HepG2 (cell line): ENCODE measurements around the gene GARIN5A. TPM values are rescaled to one million over a fixed set of nuclear protein-coding genes. Genes with fewer than 3 reads are reported as not detected.

ENCODE experiments used
- HNRNPLL ChIP-seq: fragments of 200-400 bp; formaldehyde crosslinking; IDR thresholded peaks from 2 replicates; pipeline ENCODE4 v1.6.1; 2017; ENCODE audit warnings: mild to moderate bottlenecking, low read depth, low read length; ENCODE audit not compliant: poor library complexity, severe bottlenecking
- SIX1 ChIP-seq: sonication (generic); formaldehyde crosslinking; IDR thresholded peaks from 2 replicates; pipeline ENCODE4 v1.4.0; 2020; ENCODE audit warnings: missing genetic modification reagents, borderline replicate concordance
- ZFP37 ChIP-seq: sonication (generic); formaldehyde crosslinking; IDR thresholded peaks from 2 replicates; pipeline ENCODE4 v1.4.0; 2020; ENCODE audit warnings: missing genetic modification reagents, borderline replicate concordance
- ZFP62 ChIP-seq: sonication (generic); formaldehyde crosslinking; IDR thresholded peaks from 2 replicates; pipeline ENCODE4 v1.4.0; 2020; ENCODE audit warnings: missing genetic modification reagents
- ZNF772 ChIP-seq: sonication (generic); formaldehyde crosslinking; IDR thresholded peaks from 2 replicates; pipeline ENCODE4 v1.5.0; 2020; ENCODE audit warnings: mild to moderate bottlenecking, missing genetic modification reagents
- polyA plus RNA-seq, 8 experiments: library from polyadenylated mRNA; depleted of rRNA in 3 of 8; stranded (reverse) in 7 of 8; unstranded in 1 of 8; fragments of >200 nt; fragmentation: Illumina TruSeq in 4 of 8; extraction: Trizol in 4 of 8; gene quantifications; 2 replicates each; pipeline versions ENCODE4 v1.2.1 to v1.2.3, GENCODE V29; 2011 to 2016; ENCODE audit warnings: low read depth in 4 of 8, missing spikeins in 1 of 8, mixed read lengths in 1 of 8; ENCODE audit not compliant: insufficient read depth in 1 of 8
- total RNA-seq, 5 experiments: library from RNA; depleted of rRNA; stranded (reverse); fragments of >200 nt; fragmentation: Illumina TruSeq; extraction: Trizol; gene quantifications; 2 replicates each; pipeline ENCODE4 v1.2.3, GENCODE V29; 2016; ENCODE audit warnings: low read depth in 1 of 5
- TF ChIP-seq, protein P1 (sequence below): sonication (generic); formaldehyde crosslinking; IDR thresholded peaks from 2 replicates; pipeline ENCODE4 v1.4.0; 2020; ENCODE audit warnings: low read depth, missing genetic modification reagents
- TF ChIP-seq, protein P2 (sequence below), 2 experiments: sonication (generic) in 1 of 2; formaldehyde crosslinking in 1 of 2; IDR thresholded peaks; 2 replicates each; pipeline versions ENCODE4 v1.5.1 to v1.6.1; 2011 to 2020; ENCODE audit warnings: borderline replicate concordance in 1 of 2, low read depth in 1 of 2, low read length in 1 of 2, mild to moderate bottlenecking in 1 of 2, missing genetic modification reagents in 1 of 2, moderate library complexity in 1 of 2
- TF ChIP-seq, protein P3 (sequence below): sonication (generic); formaldehyde crosslinking; IDR thresholded peaks from 2 replicates; pipeline ENCODE4 v1.5.0; 2020; ENCODE audit warnings: missing genetic modification reagents
- TF ChIP-seq, protein P4 (sequence below): IDR thresholded peaks from 2 replicates; pipeline ENCODE4 v1.6.1; 2016; ENCODE audit warnings: low read depth, missing genetic modification reagents, missing compliant biosample characterization
- TF ChIP-seq, protein P5 (sequence below): sonication (generic); formaldehyde crosslinking; IDR thresholded peaks from 2 replicates; pipeline ENCODE4 v1.4.0; 2020; ENCODE audit warnings: mild to moderate bottlenecking, low read depth, missing genetic modification reagents

Gene GARIN5A
- total and polyA plus RNA-seq, 2 of the 13 experiments (the other 11 are each of a cell fraction or from before 2014, with no cell fraction given): not detected

DNA sequence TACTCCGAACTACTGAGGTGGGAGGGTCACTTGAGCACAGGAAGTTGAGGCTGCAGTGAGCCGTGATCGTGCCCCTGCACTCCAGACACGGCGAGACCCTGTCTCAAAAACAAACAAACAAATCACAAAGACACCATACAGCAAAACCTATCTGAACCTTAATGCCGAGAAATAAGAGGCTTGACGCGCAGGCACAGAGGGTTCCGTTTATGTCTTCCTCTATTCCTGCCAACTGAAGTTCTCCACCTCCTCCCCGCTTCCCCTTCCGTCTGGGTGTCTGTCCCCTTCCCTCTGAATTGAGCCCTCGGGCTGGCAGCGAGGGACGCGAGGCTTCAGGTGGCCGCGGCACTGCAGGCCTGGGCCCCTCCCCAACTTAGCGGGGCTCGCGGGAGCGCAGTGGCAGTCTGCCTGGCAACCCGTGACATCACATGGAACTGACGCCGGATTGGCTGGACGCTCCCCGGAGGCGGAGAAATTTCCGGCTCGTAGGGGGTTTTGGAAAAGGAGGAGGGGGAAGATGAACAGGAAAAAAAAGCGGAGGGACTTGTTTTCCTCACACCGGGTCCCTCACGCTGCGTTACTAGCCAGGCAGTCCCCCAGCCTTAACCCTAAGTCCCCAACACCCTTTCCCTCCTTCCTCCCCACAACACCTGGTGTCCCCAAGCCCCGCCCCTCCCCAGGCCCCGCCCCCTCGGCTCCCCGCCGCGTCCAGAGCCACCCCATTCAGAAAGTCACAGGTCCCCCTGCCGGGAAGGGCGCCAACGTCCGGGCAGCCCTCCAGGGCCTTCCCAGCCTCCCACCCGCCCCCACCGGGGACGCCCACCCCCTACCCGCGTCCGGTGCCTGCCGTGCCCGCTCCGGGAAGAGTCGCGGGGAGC is 45.1 kb downstream of the GARIN5A start (continued):
- TF ChIP-seq, protein P1, sequence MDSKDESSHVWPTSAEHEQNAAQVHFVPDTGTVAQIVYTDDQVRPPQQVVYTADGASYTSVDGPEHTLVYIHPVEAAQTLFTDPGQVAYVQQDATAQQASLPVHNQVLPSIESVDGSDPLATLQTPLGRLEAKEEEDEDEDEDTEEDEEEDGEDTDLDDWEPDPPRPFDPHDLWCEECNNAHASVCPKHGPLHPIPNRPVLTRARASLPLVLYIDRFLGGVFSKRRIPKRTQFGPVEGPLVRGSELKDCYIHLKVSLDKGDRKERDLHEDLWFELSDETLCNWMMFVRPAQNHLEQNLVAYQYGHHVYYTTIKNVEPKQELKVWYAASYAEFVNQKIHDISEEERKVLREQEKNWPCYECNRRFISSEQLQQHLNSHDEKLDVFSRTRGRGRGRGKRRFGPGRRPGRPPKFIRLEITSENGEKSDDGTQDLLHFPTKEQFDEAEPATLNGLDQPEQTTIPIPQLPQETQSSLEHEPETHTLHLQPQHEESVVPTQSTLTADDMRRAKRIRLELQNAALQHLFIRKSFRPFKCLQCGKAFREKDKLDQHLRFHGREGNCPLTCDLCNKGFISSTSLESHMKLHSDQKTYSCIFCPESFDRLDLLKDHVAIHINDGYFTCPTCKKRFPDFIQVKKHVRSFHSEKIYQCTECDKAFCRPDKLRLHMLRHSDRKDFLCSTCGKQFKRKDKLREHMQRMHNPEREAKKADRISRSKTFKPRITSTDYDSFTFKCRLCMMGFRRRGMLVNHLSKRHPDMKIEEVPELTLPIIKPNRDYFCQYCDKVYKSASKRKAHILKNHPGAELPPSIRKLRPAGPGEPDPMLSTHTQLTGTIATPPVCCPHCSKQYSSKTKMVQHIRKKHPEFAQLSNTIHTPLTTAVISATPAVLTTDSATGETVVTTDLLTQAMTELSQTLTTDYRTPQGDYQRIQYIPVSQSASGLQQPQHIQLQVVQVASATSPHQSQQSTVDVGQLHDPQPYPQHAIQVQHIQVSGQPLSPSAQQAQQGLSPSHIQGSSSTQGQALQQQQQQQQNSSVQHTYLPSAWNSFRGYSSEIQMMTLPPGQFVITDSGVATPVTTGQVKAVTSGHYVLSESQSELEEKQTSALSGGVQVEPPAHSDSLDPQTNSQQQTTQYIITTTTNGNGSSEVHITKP: no peak
- TF ChIP-seq SIX1 (CRISPR knock-in tag): no peak
- TF ChIP-seq, protein P2, sequence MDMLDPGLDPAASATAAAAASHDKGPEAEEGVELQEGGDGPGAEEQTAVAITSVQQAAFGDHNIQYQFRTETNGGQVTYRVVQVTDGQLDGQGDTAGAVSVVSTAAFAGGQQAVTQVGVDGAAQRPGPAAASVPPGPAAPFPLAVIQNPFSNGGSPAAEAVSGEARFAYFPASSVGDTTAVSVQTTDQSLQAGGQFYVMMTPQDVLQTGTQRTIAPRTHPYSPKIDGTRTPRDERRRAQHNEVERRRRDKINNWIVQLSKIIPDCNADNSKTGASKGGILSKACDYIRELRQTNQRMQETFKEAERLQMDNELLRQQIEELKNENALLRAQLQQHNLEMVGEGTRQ (IDR thresholded peaks at IDR 0.05; ENCODE audit: low read depth, low read length): no peak
- TF ChIP-seq, protein P2 (CRISPR knock-in tag; IDR thresholded peaks at IDR 0.05; ENCODE audit: borderline replicate concordance): peak; percentile 37; the same call in 1 of the 2 replicates
- no peak for TF ChIP-seq HNRNPLL
- 0 out of 2 replicates have a peak, but pooled peaks have one; percentile 51 for TF ChIP-seq ZNF772
- TF ChIP-seq, protein P3, sequence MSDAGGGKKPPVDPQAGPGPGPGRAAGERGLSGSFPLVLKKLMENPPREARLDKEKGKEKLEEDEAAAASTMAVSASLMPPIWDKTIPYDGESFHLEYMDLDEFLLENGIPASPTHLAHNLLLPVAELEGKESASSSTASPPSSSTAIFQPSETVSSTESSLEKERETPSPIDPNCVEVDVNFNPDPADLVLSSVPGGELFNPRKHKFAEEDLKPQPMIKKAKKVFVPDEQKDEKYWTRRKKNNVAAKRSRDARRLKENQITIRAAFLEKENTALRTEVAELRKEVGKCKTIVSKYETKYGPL (CRISPR knock-in tag): no peak
- TF ChIP-seq ZFP62 (CRISPR knock-in tag): no peak
- TF ChIP-seq, protein P4, sequence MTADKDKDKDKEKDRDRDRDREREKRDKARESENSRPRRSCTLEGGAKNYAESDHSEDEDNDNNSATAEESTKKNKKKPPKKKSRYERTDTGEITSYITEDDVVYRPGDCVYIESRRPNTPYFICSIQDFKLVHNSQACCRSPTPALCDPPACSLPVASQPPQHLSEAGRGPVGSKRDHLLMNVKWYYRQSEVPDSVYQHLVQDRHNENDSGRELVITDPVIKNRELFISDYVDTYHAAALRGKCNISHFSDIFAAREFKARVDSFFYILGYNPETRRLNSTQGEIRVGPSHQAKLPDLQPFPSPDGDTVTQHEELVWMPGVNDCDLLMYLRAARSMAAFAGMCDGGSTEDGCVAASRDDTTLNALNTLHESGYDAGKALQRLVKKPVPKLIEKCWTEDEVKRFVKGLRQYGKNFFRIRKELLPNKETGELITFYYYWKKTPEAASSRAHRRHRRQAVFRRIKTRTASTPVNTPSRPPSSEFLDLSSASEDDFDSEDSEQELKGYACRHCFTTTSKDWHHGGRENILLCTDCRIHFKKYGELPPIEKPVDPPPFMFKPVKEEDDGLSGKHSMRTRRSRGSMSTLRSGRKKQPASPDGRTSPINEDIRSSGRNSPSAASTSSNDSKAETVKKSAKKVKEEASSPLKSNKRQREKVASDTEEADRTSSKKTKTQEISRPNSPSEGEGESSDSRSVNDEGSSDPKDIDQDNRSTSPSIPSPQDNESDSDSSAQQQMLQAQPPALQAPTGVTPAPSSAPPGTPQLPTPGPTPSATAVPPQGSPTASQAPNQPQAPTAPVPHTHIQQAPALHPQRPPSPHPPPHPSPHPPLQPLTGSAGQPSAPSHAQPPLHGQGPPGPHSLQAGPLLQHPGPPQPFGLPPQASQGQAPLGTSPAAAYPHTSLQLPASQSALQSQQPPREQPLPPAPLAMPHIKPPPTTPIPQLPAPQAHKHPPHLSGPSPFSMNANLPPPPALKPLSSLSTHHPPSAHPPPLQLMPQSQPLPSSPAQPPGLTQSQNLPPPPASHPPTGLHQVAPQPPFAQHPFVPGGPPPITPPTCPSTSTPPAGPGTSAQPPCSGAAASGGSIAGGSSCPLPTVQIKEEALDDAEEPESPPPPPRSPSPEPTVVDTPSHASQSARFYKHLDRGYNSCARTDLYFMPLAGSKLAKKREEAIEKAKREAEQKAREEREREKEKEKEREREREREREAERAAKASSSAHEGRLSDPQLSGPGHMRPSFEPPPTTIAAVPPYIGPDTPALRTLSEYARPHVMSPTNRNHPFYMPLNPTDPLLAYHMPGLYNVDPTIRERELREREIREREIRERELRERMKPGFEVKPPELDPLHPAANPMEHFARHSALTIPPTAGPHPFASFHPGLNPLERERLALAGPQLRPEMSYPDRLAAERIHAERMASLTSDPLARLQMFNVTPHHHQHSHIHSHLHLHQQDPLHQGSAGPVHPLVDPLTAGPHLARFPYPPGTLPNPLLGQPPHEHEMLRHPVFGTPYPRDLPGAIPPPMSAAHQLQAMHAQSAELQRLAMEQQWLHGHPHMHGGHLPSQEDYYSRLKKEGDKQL (CRISPR knock-in tag): no peak
- TF ChIP-seq, protein P5, sequence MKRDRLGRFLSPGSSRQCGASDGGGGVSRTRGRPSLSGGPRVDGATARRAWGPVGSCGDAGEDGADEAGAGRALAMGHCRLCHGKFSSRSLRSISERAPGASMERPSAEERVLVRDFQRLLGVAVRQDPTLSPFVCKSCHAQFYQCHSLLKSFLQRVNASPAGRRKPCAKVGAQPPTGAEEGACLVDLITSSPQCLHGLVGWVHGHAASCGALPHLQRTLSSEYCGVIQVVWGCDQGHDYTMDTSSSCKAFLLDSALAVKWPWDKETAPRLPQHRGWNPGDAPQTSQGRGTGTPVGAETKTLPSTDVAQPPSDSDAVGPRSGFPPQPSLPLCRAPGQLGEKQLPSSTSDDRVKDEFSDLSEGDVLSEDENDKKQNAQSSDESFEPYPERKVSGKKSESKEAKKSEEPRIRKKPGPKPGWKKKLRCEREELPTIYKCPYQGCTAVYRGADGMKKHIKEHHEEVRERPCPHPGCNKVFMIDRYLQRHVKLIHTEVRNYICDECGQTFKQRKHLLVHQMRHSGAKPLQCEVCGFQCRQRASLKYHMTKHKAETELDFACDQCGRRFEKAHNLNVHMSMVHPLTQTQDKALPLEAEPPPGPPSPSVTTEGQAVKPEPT (CRISPR knock-in tag): no peak
- TF ChIP-seq ZFP37 (CRISPR knock-in tag): no peak
